Activated CD8-positive, alpha-beta memory T cell treated with anti-CD3 and anti-CD28 coated beads, Interleukin-2, amount 50 U/mL, for 24 hours (primary cell): Measurements from ENCODE around the gene PDPK1.
"Not testable (repeated sequence)": the region's sequence is repeated elsewhere in the genome, so short reads cannot be mapped to it uniquely, and the experiment has no call there.

Source experiments
- DNase-seq: peaks from one replicate; pipeline ENCODE4 v3.0.0-alpha.2; 2020; ENCODE audit errors: extremely low read depth

PDPK1 gene

GRCh38 chr16:2587891-2588565, 50.2 kb downstream of the PDPK1 start:
- DNase-seq, result no peak

- no peak for DNase-seq
These were observed 53.8 kb downstream of the PDPK1 start for GRCh38 chr16:2591476-2592240.

GRCh38 chr16:2592786-2593185, 55.0 kb downstream of the PDPK1 start:
- no peak for DNase-seq

GRCh38 chr16:2595393-2596205, 57.8 kb downstream of the PDPK1 start:
- DNase-seq, result no peak

- no peak for DNase-seq
These were observed 59.1 kb downstream of the PDPK1 start for GRCh38 chr16:2596747-2597559.

- DNase-seq, result no peak
These were observed 59.7 kb downstream of the PDPK1 start for GRCh38 chr16:2597560-2597902.

- no peak for DNase-seq
These were observed 60.4 kb downstream of the PDPK1 start for GRCh38 chr16:2598133-2598641.

- DNase-seq, result no peak
These were observed 60.9 kb downstream of the PDPK1 start for GRCh38 chr16:2598723-2599122.

- not testable (repeated sequence) for DNase-seq
These were observed 61.3 kb downstream of the PDPK1 start for GRCh38 chr16:2599165-2599564.

GRCh38 chr16:2599785-2600184, 62.0 kb downstream of the PDPK1 start:
- not testable (repeated sequence) for DNase-seq

GRCh38 chr16:2601301-2602025, 63.6 kb downstream of the PDPK1 start:
- DNase-seq, result not testable (repeated sequence)

GRCh38 chr16:2602175-2602574, 64.4 kb downstream of the PDPK1 start:
- not testable (repeated sequence) for DNase-seq

- DNase-seq, result peak; percentile 77
These were observed 65.6 kb downstream of the PDPK1 start for GRCh38 chr16:2603165-2604015.

- DNase-seq, result not testable (repeated sequence)
These were observed 66.2 kb downstream of the PDPK1 start for GRCh38 chr16:2604016-2604369.

GRCh38 chr16:2606820-2607219, 69.0 kb downstream of the PDPK1 start:
- not testable (repeated sequence) for DNase-seq

- not testable (repeated sequence) for DNase-seq
These were observed 71.5 kb downstream of the PDPK1 start for GRCh38 chr16:2609345-2609744.

- DNase-seq, result no peak
These were observed 72.1 kb downstream of the PDPK1 start for GRCh38 chr16:2609827-2610470.

GRCh38 chr16:2610781-2611498, 73.1 kb downstream of the PDPK1 start:
- DNase-seq, result no peak

- DNase-seq, result no peak
These were observed 73.7 kb downstream of the PDPK1 start for GRCh38 chr16:2611499-2611862.
